ENCODE measurements around the gene HMX1. TPM values are rescaled to one million over a fixed set of nuclear protein-coding genes. Genes with fewer than 3 reads are reported as not detected.

The HMX1 gene
- total RNA-seq, 2 experiments from 2014 or later: not detected

GRCh38 chr4:8920289-8920965 lies 48.8 kb upstream of the HMX1 start:
- BruUV-seq (replicated peaks): no TSS peak
- POLR2A ChIA-PET: no interaction called here

DNA sequence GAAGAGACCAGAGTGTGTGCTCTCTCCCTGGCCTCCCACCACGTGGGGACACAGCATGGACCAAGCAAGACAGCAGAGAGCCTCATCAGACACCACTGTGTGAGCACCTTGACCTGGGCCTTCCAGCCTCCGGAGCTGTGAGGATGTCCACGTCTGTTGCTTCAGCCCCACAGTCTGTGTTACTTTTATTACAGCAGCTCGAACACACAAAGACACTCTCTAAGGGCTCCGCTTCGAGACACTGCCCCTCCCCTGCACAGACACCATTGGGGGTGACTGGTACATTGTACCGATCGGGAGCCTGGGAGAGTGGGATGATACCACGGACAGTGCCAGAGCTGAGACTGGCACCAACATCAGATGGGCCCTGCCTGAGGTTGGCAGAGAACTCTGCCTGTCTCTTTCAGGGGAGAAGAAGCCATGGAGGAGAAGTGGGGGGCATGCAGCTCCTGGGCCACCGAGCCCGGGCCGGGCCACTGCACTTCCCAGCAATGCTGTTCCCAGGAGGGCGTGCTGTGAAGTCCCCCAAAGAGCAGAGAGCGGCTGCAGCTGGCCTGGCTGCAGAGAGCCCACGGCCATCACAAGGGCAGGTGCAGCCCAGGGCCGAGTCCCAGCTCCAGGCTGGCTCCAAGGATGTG lies 48.1 kb upstream of the HMX1 start:
- Histone ChIP-seq H4K20me1 (ENCODE audit: insufficient read depth, low read length) (no peaks in the 10 kb centered on the region), H3K4me2 (ENCODE audit: low read length) (no peak overlapping the region), H3K9me3 (ENCODE audit: low read length) (no peaks in the 10 kb centered on the region), H3K79me2 (ENCODE audit: insufficient read depth, low read depth, low read length) (no peaks in the 10 kb centered on the region), H3K36me3 (ENCODE audit: insufficient read depth, low read length) (no peaks in the 10 kb centered on the region), H3K9me2 (ENCODE audit: insufficient read depth, low read length) (no peaks in the 10 kb centered on the region), H3K4me3 (ENCODE audit: low read depth, low read length, poor library complexity, severe bottlenecking) (no peak overlapping the region), H3K27ac (ENCODE audit: low read depth, low read length, poor library complexity, severe bottlenecking) (no peak overlapping the region), H2AFZ (ENCODE audit: low read length) (no peak overlapping the region), H3K4me1 (ENCODE audit: insufficient read depth, low read length, poor library complexity, severe bottlenecking) (no peaks in the 10 kb centered on the region)
- intact Hi-C loops (cut with micrococcal nuclease; ENCODE audit: unreplicated experiment): loop anchor here (10.0 kb wide), 1 partner anchor 245 kb away; no protein-coding TSS in a partner anchor
- POLR2A ChIA-PET: no interaction called here
- no TSS peak for BruUV-seq (replicated peaks)
- no peak for TF ChIP-seq EZH2phosphoT487 (IDR thresholded peaks at IDR 0.05; ENCODE audit: borderline replicate concordance, low read depth, low read length)
- no peak for DNase-seq (ENCODE audit: low spot score)
- CTCF ChIA-PET (ENCODE audit: unreplicated experiment): no interaction called here

More at GRCh38 chr4:8920289-8920965, 48.8 kb upstream of the HMX1 start:
- H3K4me3 ChIP-seq (ENCODE audit: low read depth, low read length, poor library complexity, severe bottlenecking): no peak overlapping the region
- H3K9me2 ChIP-seq (ENCODE audit: insufficient read depth, low read length): no peaks in the 10 kb centered on the region
- H2AFZ ChIP-seq (ENCODE audit: low read length): no peak overlapping the region
- no peaks in the 10 kb centered on the region for H3K36me3 ChIP-seq (ENCODE audit: insufficient read depth, low read length)
- H3K9me3 ChIP-seq (ENCODE audit: low read length): no peaks in the 10 kb centered on the region
- intact Hi-C loops (cut with micrococcal nuclease; ENCODE audit: unreplicated experiment): no loop called here
- H4K20me1 ChIP-seq (ENCODE audit: insufficient read depth, low read length): no peaks in the 10 kb centered on the region
- no peak for DNase-seq (ENCODE audit: low spot score)
- H3K27ac ChIP-seq (ENCODE audit: low read depth, low read length, poor library complexity, severe bottlenecking): no peak overlapping the region
- TF ChIP-seq CTCF (conservative IDR thresholded peaks at IDR 0.05; ENCODE audit: low read length) (no peak), EZH2phosphoT487 (IDR thresholded peaks at IDR 0.05; ENCODE audit: borderline replicate concordance, low read depth, low read length) (no peak)
- H3K79me2 ChIP-seq (ENCODE audit: insufficient read depth, low read depth, low read length): no peaks in the 10 kb centered on the region
- CTCF ChIA-PET (ENCODE audit: unreplicated experiment): no interaction called here
- no peaks in the 10 kb centered on the region for H3K4me1 ChIP-seq (ENCODE audit: insufficient read depth, low read length, poor library complexity, severe bottlenecking)
- H3K4me2 ChIP-seq (ENCODE audit: low read length): no peak overlapping the region

DNA sequence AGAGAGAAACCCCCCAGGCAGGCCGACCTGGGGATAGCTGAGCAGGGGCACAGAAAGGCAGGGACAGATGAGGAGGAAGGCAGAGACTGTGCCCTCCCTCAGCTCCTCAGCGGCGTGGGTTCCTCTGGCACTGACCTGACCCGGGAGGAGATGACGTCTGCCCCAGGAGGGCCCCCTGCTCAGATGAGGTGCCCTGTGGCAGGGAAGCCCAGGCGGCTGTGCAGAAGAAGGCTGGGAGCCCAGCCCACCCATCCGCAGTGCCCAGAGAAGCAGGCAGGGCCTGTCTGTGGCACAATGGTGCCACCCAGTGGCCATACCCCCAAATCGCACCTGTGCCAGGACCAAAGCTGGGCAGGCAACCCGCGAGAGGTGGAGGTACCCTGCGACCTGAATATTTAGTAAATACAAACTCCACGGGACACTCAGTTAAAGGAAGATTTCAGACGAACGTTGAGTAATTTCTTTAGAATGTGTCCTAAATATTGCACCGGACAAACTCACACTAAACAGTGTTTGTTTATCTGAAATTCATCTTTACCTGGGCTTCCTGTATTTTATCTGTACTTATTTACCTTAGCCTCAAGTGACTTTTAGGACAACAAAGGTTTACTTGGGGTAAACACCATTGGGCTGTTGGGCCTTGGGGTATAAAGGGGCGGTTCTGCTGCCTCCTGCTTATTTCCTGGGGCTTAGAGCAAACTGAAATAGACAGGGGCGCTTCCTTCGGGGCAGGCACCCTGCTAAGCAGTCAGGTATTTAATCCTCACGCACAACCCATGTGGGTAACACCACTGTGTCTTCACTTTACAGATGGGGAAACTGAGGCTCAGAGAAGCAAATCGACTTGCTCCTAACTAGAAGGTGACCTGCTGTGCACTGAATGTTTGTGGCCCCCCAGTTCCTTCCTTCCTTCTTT lies 46.5 kb upstream of the HMX1 start:
- 0 out of 2 replicates have a peak overlapping the region, but pooled peaks have one; percentile 16 for H2AFZ ChIP-seq (ENCODE audit: low read length)
- no peaks in the 10 kb centered on the region for H4K20me1 ChIP-seq (ENCODE audit: insufficient read depth, low read length)
- H3K4me1 ChIP-seq (ENCODE audit: insufficient read depth, low read length, poor library complexity, severe bottlenecking): no peaks in the 10 kb centered on the region
- no peak overlapping the region for H3K27ac ChIP-seq (ENCODE audit: low read depth, low read length, poor library complexity, severe bottlenecking)
- CTCF ChIA-PET (ENCODE audit: unreplicated experiment): interaction anchor here (0.6 kb wide), 2 partner anchors 16 to 278 kb away, joined by 4 read pairs; no protein-coding TSS in a partner anchor
- no peaks in the 10 kb centered on the region for H3K9me2 ChIP-seq (ENCODE audit: insufficient read depth, low read length)
- H3K9me3 ChIP-seq (ENCODE audit: low read length): no peaks in the 10 kb centered on the region
- peak; percentile 87 for TF ChIP-seq CTCF (conservative IDR thresholded peaks at IDR 0.05; ENCODE audit: low read length)
- no peak for TF ChIP-seq EZH2phosphoT487 (IDR thresholded peaks at IDR 0.05; ENCODE audit: borderline replicate concordance, low read depth, low read length)
- DNase-seq (ENCODE audit: low spot score): peak; percentile 61
- intact Hi-C loops (cut with micrococcal nuclease; ENCODE audit: unreplicated experiment): loop anchor here (1.0 to 10.0 kb wide), 2 partner anchors 243 to 311 kb away; no protein-coding TSS in a partner anchor
- H3K36me3 ChIP-seq (ENCODE audit: insufficient read depth, low read length): no peaks in the 10 kb centered on the region
- POLR2A ChIA-PET: interaction anchor here (0.6 kb wide), 2 partner anchors 32 to 305 kb away, joined by 3 read pairs; no protein-coding TSS in a partner anchor
- H3K4me3 ChIP-seq (ENCODE audit: low read depth, low read length, poor library complexity, severe bottlenecking): no peak overlapping the region
- H3K4me2 ChIP-seq (ENCODE audit: low read length): no peak overlapping the region
- BruUV-seq (replicated peaks): no TSS peak
- no peaks in the 10 kb centered on the region for H3K79me2 ChIP-seq (ENCODE audit: insufficient read depth, low read depth, low read length)
